Trophoblast cell (in vitro differentiated cells and primary cell): ENCODE measurements around the gene REEP6.

Experiments used
- DNase-seq, 2 donors: peaks; one replicate each; pipeline ENCODE4 v3.0.0-alpha.2; 2016
- H2AFZ ChIP-seq: 2 replicates; pipeline ENCODE4 v1.6.1; 2013; ENCODE audit warnings: low read length, moderate library complexity, mild to moderate bottlenecking; ENCODE audit not compliant: insufficient read depth, poor library complexity
- H2AK5ac ChIP-seq: 2 replicates; pipeline ENCODE4 v1.6.1; 2013; ENCODE audit warnings: mild to moderate bottlenecking, low read length
- H2BK120ac ChIP-seq: 2 replicates; pipeline ENCODE4 v1.6.1; 2013; ENCODE audit warnings: low read length, mild to moderate bottlenecking, moderate library complexity; ENCODE audit not compliant: insufficient read depth, poor library complexity
- H2BK12ac ChIP-seq: 2 replicates; pipeline ENCODE4 v1.6.1; 2013; ENCODE audit warnings: mild to moderate bottlenecking, low read length, moderate library complexity
- H2BK5ac ChIP-seq: 2 replicates; pipeline ENCODE4 v1.6.1; 2013; ENCODE audit warnings: low read length, low read depth, moderate library complexity, mild to moderate bottlenecking; ENCODE audit not compliant: poor library complexity
- H3K14ac ChIP-seq: 2 replicates; pipeline ENCODE4 v1.6.1; 2013; ENCODE audit warnings: mild to moderate bottlenecking, low read length
- H3K18ac ChIP-seq: 2 replicates; pipeline ENCODE4 v1.6.1; 2013; ENCODE audit warnings: mild to moderate bottlenecking, low read length
- H3K23ac ChIP-seq: 2 replicates; pipeline ENCODE4 v1.6.1; 2013; ENCODE audit warnings: low read length
- H3K27ac ChIP-seq: 2 replicates; pipeline ENCODE4 v1.5.1; 2013; ENCODE audit warnings: low read depth, mild to moderate bottlenecking, inconsistent platforms, low read length, moderate library complexity
- H3K27me3 ChIP-seq: 2 replicates; pipeline ENCODE4 v1.6.1; 2013; ENCODE audit warnings: inconsistent platforms, mild to moderate bottlenecking, low read length, moderate library complexity; ENCODE audit not compliant: insufficient read depth
- H3K36me3 ChIP-seq, 2 experiments: 1 replicate in 1 of 2; 2 replicates in 1 of 2; pipeline ENCODE4 v1.6.1; 2013; ENCODE audit warnings: low read length in 2 of 2, mild to moderate bottlenecking in 2 of 2, moderate library complexity in 1 of 2; ENCODE audit not compliant: insufficient read depth in 2 of 2, control insufficient read depth in 1 of 2
- H3K4ac ChIP-seq: 2 replicates; pipeline ENCODE4 v1.6.1; 2013; ENCODE audit warnings: low read depth, mild to moderate bottlenecking, low read length, moderate library complexity
- H3K4me1 ChIP-seq, 2 experiments: 1 replicate in 1 of 2; 2 replicates in 1 of 2; pipeline ENCODE4 v1.6.1; 2013; ENCODE audit warnings: low read length in 2 of 2, mild to moderate bottlenecking in 2 of 2, moderate library complexity in 1 of 2; ENCODE audit not compliant: insufficient read depth in 2 of 2, control insufficient read depth in 1 of 2
- H3K4me2 ChIP-seq: 2 replicates; pipeline ENCODE4 v1.6.1; 2013; ENCODE audit warnings: inconsistent platforms, mild to moderate bottlenecking, low read length, moderate library complexity
- H3K4me3 ChIP-seq: 2 replicates; pipeline ENCODE4 v1.5.1; 2013; ENCODE audit warnings: mild to moderate bottlenecking, low read depth, low read length, inconsistent platforms
- H3K79me1 ChIP-seq: one replicate; pipeline ENCODE4 v1.6.1; 2013; ENCODE audit warnings: low read length
- H3K79me2 ChIP-seq: 2 replicates; pipeline ENCODE4 v1.6.1; 2013; ENCODE audit warnings: low read length, mild to moderate bottlenecking; ENCODE audit not compliant: control insufficient read depth, insufficient read depth, poor library complexity
- H3K9ac ChIP-seq: 2 replicates; pipeline ENCODE4 v1.6.1; 2013; ENCODE audit warnings: mild to moderate bottlenecking, low read length
- H3K9me3 ChIP-seq: 2 replicates; pipeline ENCODE4 v1.6.1; 2013; ENCODE audit warnings: low read depth, mild to moderate bottlenecking, control low read depth, inconsistent platforms, low read length; ENCODE audit not compliant: insufficient read depth
- H4K12ac ChIP-seq: 2 replicates; pipeline ENCODE4 v1.6.1; 2013; ENCODE audit warnings: low read depth, mild to moderate bottlenecking, low read length, moderate library complexity
- H4K8ac ChIP-seq: 2 replicates; pipeline ENCODE4 v1.6.1; 2013; ENCODE audit warnings: low read depth, mild to moderate bottlenecking, low read length, moderate library complexity
- H4K91ac ChIP-seq: one replicate; pipeline ENCODE4 v1.6.1; 2013; ENCODE audit warnings: low read depth, mild to moderate bottlenecking, low read length, moderate library complexity
- WGBS: extraction: QIAGEN DNeasy Blood & Tissue Kit; methylation state at CpG from one replicate; pipeline ENCODE4 v1.1.7; 2013; ENCODE audit warnings: missing lambda C conversion rate; ENCODE audit not compliant: insufficient read length, insufficient coverage; ENCODE audit errors: extremely low coverage; 5-methylcytosine and 5-hydroxymethylcytosine counted together

REEP6 gene

GRCh38 chr19:1524287-1524971, 33.4 kb downstream of the REEP6 start:
- Histone ChIP-seq H4K8ac (no peak overlapping the region), H3K79me1 (no peaks in the 10 kb centered on the region), H3K14ac (no peak overlapping the region), H3K9ac (no peak overlapping the region), H2BK120ac (no peak overlapping the region), H3K4me3 (peak overlapping the region; percentile 49), H4K91ac (no peak overlapping the region), H3K36me3 (no peaks in the 10 kb centered on the region), H2BK12ac (no peak overlapping the region), H2BK5ac (no peak overlapping the region), H3K4me2 (peak overlapping the region; percentile 51), H3K18ac (no peak overlapping the region), H3K9me3 (peaks cover 19% of the 10 kb centered on the region), H3K4me1 (no peaks in the 10 kb centered on the region), H3K27me3 (peaks cover 20% of the 10 kb centered on the region), H3K79me2 (no peaks in the 10 kb centered on the region), H2AK5ac (no peak overlapping the region), H2AFZ (no peak overlapping the region), H4K12ac (no peak overlapping the region), H3K4ac (no peak overlapping the region), H3K27ac (no peak overlapping the region), H3K23ac (no peak overlapping the region)
- WGBS: no CpG with 5 or more reads among the region's 49 CpGs
- no peak for DNase-seq

- no peak overlapping the region for H3K4me2 ChIP-seq
- H4K91ac ChIP-seq: no peak overlapping the region
- H3K36me3 ChIP-seq: no peaks in the 10 kb centered on the region
- no peaks in the 10 kb centered on the region for H3K79me1 ChIP-seq
- no peak overlapping the region for H3K9ac ChIP-seq
- no peak overlapping the region for H3K18ac ChIP-seq
- no peak overlapping the region for H3K4ac ChIP-seq
- WGBS: no CpG with 5 or more reads among the region's 17 CpGs
- DNase-seq: no peak
- no peak overlapping the region for H2BK120ac ChIP-seq
- no peaks in the 10 kb centered on the region for H3K79me2 ChIP-seq
- peaks cover 20% of the 10 kb centered on the region for H3K27me3 ChIP-seq
- H3K27ac ChIP-seq: no peak overlapping the region
- no peak overlapping the region for H3K14ac ChIP-seq
- H4K12ac ChIP-seq: no peak overlapping the region
- no peak overlapping the region for H2AK5ac ChIP-seq
- no peak overlapping the region for H3K23ac ChIP-seq
- peaks cover 19% of the 10 kb centered on the region for H3K9me3 ChIP-seq
- peak overlapping the region; percentile 23 for H3K4me3 ChIP-seq
- no peak overlapping the region for H2BK12ac ChIP-seq
- no peak overlapping the region for H2AFZ ChIP-seq
- H3K4me1 ChIP-seq: no peaks in the 10 kb centered on the region
- no peak overlapping the region for H2BK5ac ChIP-seq
- H4K8ac ChIP-seq: no peak overlapping the region
Observed at GRCh38 chr19:1524972-1525325, 34.0 kb downstream of the REEP6 start.

- peak in 1 of 2 donors; percentile 27 for DNase-seq
- no peaks in the 10 kb centered on the region for H3K79me2 ChIP-seq
- WGBS: no CpG with 5 or more reads among the region's 31 CpGs
- no peak overlapping the region for H4K8ac ChIP-seq
- H3K4ac ChIP-seq: no peak overlapping the region
- H4K12ac ChIP-seq: no peak overlapping the region
- no peak overlapping the region for H2BK120ac ChIP-seq
- no peak overlapping the region for H2AFZ ChIP-seq
- peaks cover 19% of the 10 kb centered on the region for H3K9me3 ChIP-seq
- no peak overlapping the region for H3K27ac ChIP-seq
- no peaks in the 10 kb centered on the region for H3K36me3 ChIP-seq
- H2BK12ac ChIP-seq: no peak overlapping the region
- peaks cover 20% of the 10 kb centered on the region for H3K27me3 ChIP-seq
- H3K9ac ChIP-seq: no peak overlapping the region
- H4K91ac ChIP-seq: no peak overlapping the region
- no peak overlapping the region for H3K4me3 ChIP-seq
- no peaks in the 10 kb centered on the region for H3K4me1 ChIP-seq
- no peak overlapping the region for H3K18ac ChIP-seq
- no peak overlapping the region for H3K14ac ChIP-seq
- H3K4me2 ChIP-seq: no peak overlapping the region
- H2BK5ac ChIP-seq: no peak overlapping the region
- H2AK5ac ChIP-seq: no peak overlapping the region
- no peaks in the 10 kb centered on the region for H3K79me1 ChIP-seq
- H3K23ac ChIP-seq: no peak overlapping the region
Observed at GRCh38 chr19:1525343-1525742, 34.4 kb downstream of the REEP6 start.

DNA sequence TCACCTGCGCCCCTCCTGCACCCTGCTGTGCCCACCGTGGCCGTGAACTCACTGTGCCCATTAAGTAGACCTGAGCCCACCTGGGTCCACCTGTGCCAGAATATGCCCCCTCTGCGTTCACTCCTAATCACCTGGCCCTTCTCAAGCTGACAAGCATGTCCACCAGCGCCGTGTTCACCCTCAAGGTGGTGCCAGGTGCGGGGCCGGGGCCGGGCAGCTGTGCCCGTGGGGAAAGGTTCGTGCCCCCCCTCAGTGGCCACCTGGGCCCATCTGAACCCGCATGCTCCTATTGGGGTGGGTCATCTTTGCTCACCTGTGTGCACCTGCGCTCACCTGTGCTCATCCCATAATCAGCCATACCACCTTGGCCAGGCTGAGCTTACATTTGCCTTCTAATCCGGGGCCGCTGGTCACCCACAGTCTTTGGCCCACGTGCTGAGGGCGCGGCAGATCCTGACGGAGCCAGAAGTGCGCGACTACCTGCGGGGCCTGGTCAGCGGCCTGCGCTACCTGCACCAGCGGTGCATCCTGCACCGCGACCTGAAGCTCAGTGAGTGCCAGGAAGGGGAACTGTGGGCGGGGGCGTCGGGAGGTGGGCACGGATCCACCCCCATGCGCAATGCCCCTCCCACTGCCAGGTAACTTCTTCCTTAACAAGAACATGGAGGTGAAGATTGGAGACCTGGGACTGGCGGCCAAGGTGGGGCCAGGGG, 35.2 kb downstream of the REEP6 start:
- H3K9ac ChIP-seq: no peak overlapping the region
- no peak overlapping the region for H2BK5ac ChIP-seq
- H3K4me2 ChIP-seq: no peak overlapping the region
- no peak overlapping the region for H4K12ac ChIP-seq
- H2BK12ac ChIP-seq: no peak overlapping the region
- no peak overlapping the region for H4K91ac ChIP-seq
- H3K27ac ChIP-seq: no peak overlapping the region
- H4K8ac ChIP-seq: no peak overlapping the region
- H3K4me3 ChIP-seq: no peak overlapping the region
- H3K23ac ChIP-seq: no peak overlapping the region
- no CpG with 5 or more reads among the region's 33 CpGs for WGBS
- no peaks in the 10 kb centered on the region for H3K79me2 ChIP-seq
- H3K4me1 ChIP-seq: no peaks in the 10 kb centered on the region
- no peak for DNase-seq
- no peak overlapping the region for H2AK5ac ChIP-seq
- no peaks in the 10 kb centered on the region for H3K79me1 ChIP-seq
- no peak overlapping the region for H2BK120ac ChIP-seq
- H2AFZ ChIP-seq: no peak overlapping the region
- H3K18ac ChIP-seq: no peak overlapping the region
- H3K9me3 ChIP-seq: peaks cover 19% of the 10 kb centered on the region
- no peak overlapping the region for H3K4ac ChIP-seq
- H3K27me3 ChIP-seq: peaks cover 20% of the 10 kb centered on the region
- no peak overlapping the region for H3K14ac ChIP-seq
- H3K36me3 ChIP-seq: no peaks in the 10 kb centered on the region
